Measurements from ENCODE around the gene CACUL1.

CACUL1 gene

DNA sequence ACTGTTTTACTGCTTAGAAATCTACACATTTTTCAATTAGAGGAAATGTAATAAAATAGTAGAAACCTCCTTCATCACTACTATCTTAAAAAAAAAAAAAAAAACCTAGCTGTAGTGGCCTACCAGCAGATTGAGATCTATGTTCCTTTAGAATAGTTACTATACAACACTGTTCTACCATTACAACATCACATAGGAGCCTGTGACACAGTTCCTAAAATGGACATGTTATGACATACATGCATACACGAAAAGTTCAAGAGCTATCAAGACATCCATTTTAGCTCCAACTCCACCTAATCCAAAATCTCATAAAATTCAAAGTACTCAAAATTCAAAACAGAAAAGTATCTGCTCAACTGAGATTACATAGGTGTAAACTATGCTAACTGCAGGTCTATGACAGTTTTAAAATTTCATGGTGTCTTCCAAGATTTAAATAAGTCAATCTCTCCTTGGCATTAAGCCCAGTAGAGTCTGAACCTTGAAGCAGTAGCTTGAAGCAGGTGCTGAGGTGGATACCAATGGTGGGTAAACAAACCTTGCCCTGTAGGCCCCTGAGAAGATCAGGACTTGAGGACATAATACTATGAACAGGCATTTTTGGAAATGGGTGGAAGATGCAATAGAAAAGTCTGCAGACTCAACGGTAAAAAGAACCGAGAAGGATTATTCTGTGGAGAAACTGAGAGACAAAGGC lies 17.0 kb downstream of the CACUL1 start:
- TF ChIP-seq, protein P1, sequence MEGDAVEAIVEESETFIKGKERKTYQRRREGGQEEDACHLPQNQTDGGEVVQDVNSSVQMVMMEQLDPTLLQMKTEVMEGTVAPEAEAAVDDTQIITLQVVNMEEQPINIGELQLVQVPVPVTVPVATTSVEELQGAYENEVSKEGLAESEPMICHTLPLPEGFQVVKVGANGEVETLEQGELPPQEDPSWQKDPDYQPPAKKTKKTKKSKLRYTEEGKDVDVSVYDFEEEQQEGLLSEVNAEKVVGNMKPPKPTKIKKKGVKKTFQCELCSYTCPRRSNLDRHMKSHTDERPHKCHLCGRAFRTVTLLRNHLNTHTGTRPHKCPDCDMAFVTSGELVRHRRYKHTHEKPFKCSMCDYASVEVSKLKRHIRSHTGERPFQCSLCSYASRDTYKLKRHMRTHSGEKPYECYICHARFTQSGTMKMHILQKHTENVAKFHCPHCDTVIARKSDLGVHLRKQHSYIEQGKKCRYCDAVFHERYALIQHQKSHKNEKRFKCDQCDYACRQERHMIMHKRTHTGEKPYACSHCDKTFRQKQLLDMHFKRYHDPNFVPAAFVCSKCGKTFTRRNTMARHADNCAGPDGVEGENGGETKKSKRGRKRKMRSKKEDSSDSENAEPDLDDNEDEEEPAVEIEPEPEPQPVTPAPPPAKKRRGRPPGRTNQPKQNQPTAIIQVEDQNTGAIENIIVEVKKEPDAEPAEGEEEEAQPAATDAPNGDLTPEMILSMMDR (IDR thresholded peaks at IDR 0.05; ENCODE audit: borderline replicate concordance, control extremely low read depth, extremely low read depth, insufficient read depth, missing control alignments), result no peak
- in situ Hi-C loops (cut with MboI; ENCODE audit: low sequenced_read_pairs, unreplicated experiment), result no loop called here
- no peak for DNase-seq (ENCODE audit: low spot score)

DNA sequence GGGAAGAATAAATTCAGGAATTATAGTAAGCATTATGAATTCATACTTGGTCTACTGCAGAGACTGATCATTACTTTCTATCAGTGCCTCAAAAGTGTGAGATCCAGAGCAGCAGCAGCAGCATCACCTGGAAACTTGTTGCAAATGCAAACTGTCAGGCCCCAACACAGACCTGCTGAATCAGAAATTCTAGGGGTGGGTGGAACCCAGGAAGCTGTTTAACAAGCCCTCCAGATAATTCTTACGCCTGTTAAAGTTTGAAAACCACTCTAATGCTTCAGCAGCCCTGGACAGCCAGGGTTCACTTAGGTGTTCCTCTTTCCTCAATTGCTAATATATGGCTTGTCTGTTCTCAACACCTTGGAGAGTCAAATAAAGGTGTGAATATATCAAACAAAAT lies 19.5 kb downstream of the CACUL1 start:
- TF ChIP-seq, protein P1 (IDR thresholded peaks at IDR 0.05; ENCODE audit: borderline replicate concordance, control extremely low read depth, extremely low read depth, insufficient read depth, missing control alignments), result no peak
- no peak for DNase-seq (ENCODE audit: low spot score)
- in situ Hi-C loops (cut with MboI; ENCODE audit: low sequenced_read_pairs, unreplicated experiment), result no loop called here

DNA sequence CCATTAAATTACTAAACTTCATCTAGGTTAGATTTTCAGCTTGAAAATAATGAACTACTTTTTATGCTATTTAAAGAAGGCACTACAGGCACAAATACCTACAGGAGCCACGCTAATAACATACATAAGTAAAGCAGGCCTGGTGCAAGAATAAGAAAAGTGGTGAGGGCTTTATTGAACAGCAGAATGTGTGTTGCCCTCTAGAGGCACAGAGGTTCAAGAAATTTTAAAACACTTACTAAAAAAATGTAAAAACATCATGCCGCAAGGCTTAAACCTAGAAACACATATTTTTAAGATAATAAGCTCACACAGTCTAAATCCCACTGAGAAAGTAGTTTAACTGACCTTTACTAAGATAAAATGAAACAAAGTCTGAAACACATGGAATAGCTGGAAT lies 20.3 kb downstream of the CACUL1 start:
- in situ Hi-C loops (cut with MboI; ENCODE audit: low sequenced_read_pairs, unreplicated experiment), result no loop called here

DNA sequence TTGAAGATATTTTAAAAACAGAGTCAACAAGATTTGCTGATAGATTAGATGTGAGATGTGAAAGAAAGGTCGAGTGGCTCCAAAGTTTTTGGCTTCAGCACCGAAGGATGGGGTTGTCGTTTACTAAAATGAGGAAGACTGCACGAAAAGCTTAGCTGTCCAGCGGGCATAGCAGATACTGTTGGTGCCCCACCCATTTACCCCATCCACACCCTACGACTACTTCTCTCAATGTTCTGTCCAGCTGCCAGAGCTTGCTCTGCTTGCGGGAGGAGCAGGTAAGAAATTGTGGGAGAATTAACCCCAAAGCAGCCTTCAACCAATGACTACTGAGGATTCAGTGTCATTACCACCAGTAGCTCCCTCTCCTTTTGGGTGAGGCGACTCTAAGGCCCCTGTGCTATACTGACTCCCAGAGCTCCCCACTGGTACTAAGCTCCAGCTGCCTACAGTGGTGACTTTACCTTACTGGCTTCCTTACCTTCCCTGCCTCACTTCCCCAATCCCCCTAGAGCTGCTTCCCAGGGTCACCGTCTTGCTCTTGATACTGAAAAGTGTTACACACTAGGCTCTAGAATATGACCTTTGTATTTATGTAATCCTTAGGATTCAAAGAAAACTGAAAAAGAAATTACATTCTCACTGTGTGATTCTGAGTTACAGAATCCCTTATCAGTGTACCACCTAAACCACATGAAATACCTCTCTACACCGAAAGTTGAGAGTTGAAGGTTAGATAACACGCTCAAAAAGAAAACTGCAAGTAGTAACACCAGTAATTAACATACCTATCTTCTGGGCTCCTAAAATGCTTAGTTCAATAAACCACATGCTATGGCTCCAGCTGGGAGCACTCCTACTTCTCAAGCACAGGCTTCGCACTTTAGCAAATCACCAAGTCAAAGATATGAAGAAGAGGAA lies 22.3 kb downstream of the CACUL1 start:
- in situ Hi-C loops (cut with MboI; ENCODE audit: low sequenced_read_pairs, unreplicated experiment), result no loop called here
- TF ChIP-seq, protein P1 (IDR thresholded peaks at IDR 0.05; ENCODE audit: borderline replicate concordance, control extremely low read depth, extremely low read depth, insufficient read depth, missing control alignments), result no peak
- DNase-seq (ENCODE audit: low spot score), result no peak

More for the DNA sequence above, 20.3 kb downstream of the CACUL1 start:
- no peak for DNase-seq (ENCODE audit: low spot score)
- TF ChIP-seq, protein P1 (IDR thresholded peaks at IDR 0.05; ENCODE audit: borderline replicate concordance, control extremely low read depth, extremely low read depth, insufficient read depth, missing control alignments), result no peak

DNA sequence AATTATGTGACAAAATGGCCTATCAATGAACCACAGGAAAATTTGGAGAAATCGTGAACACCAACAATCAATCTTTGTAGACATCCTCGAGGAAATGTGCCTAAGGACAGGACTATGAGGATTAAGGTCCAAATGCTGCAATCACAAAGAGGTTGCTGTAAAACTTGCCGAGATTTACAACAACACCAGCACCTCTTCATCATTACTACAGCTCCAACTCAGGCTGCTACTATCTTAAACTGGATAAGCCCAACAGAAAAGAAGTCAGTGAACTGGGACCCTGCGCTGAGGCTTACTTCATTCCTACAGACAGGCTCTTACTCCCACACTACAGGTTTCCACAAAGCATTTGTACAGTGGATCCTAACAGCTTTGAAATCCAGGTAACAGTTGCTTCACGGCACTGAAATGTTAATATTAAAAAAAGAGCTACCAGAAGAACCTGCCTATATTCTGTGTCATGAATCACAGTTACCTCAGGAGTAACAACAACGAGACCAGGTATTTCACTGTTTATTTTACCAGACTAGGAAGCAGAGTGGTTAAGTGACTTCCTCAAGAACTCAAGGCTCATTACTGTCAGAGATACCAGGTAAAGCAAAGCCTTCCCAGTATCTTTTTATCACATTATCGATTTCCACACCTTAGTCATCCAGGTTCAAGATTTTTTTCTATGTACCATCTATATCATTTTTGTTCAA lies 23.9 kb downstream of the CACUL1 start:
- DNase-seq (ENCODE audit: low spot score), result no peak
- in situ Hi-C loops (cut with MboI; ENCODE audit: low sequenced_read_pairs, unreplicated experiment), result no loop called here
- TF ChIP-seq, protein P1 (IDR thresholded peaks at IDR 0.05; ENCODE audit: borderline replicate concordance, control extremely low read depth, extremely low read depth, insufficient read depth, missing control alignments), result no peak

DNA sequence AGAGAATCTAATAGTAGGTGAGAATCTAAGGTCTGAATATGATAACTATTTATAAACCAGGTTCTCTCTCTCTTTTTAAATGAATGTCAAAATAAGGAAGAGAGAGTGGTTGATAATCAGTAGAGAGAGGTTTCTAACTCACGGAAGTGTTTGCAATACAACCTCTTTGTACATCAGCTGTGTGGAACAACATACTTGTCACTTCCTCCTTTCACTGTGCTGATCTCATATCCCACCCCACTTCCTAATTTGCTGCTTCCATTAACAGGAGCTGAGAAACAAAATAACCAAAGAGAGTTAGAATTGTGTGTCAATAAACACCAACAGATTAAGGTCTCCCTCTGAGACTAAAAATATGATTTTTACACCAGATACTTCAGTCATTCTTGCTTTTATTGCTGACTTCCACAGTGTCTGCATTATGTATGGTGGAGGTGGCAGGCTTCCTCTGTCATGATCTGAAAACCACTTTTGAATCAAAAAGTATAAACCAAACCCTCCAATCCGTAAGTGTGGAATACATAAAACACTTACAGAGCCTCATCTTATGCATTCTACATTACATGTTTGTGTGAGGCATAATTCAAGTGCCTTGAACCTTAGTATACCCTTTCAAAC lies 25.0 kb downstream of the CACUL1 start:
- DNase-seq (ENCODE audit: low spot score), result peak; percentile 45
- in situ Hi-C loops (cut with MboI; ENCODE audit: low sequenced_read_pairs, unreplicated experiment), result loop anchor here (10.0 kb wide), 1 partner anchor 165 kb away; no protein-coding TSS in a partner anchor
- TF ChIP-seq, protein P1 (IDR thresholded peaks at IDR 0.05; ENCODE audit: borderline replicate concordance, control extremely low read depth, extremely low read depth, insufficient read depth, missing control alignments), result no peak

All from GM13976 (cell line).